D341Med (cell line): Measurements from ENCODE around the gene NDUFAF8.
A peak's percentile ranks its signal among the peaks of the same experiment; 100 is the strongest.

Experiments used
- DNase-seq: peaks from one replicate; pipeline ENCODE4 v3.0.0; 2012; ENCODE audit warnings: low spot score

The NDUFAF8 gene

DNA sequence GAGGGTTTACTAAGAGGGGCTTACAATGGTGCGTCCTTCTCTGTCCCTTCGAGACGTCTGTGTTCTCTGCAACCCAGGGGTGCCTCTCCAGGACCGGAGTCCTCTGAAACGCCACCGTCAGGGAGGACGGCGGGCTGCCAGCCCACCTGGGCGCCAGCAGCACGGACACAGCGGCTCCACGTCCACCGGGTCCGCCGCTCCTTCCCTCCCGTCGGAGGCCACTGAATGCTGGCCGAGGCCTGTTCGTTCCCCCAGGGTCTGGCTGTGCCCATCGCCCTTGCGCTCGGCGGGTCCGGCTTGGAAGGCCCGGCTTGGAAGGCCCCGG is 666 bp upstream of the NDUFAF8 start:
- no peak for DNase-seq

- DNase-seq = no peak
Measured at GRCh38 chr17:81239714-81240555, 817 bp downstream of the NDUFAF8 start.

- no peak for DNase-seq
Measured at GRCh38 chr17:81240761-81241160, 1.6 kb downstream of the NDUFAF8 start.

GRCh38 chr17:81241203-81241602 is 2.1 kb downstream of the NDUFAF8 start:
- no peak for DNase-seq

- peak; percentile 93 for DNase-seq
Measured at GRCh38 chr17:81241648-81242420, 2.7 kb downstream of the NDUFAF8 start.

DNA sequence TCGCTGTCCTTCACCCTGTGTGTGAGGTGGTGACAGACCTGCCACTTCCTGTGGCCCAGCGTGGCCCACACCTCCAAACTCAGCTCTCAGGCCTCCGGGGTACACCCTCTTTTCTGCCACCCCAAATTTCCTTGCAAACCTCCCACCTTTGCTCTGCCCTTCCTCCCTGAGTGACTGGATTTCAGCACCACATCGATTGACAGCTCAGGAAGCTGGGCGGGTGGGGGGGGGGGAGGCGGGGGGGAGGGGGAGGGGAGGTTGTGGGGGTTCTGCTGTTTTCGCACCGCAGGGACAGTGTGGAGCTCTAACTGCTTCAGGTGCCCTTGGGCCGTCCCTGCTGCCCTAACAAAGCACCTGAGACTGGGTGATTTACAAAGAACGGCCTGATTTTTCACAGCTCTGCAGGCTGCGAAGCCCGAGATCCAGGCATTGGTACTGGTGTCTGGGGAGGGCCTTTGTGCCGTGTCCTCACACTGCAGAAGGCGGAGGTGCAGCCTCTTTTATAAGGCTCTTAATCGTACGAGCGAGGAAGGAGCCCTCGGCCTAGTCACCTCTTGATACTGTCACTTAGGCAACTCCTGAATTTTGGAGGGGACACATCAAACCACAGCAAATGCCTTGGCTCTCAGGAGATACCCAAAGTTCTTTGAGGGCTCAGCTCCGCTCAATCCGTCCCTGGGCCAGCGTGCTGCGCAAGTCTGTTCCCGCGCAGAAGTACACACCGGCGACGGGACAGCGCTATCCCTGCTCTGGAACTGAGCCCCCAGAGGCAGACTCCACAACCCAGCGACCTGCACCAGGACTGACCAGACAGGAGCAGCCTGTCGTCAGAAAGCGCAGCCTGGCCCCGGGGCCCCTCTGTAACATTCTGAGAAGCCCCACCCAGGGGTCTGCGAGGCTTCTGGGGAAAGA is 3.6 kb downstream of the NDUFAF8 start:
- DNase-seq = no peak

- no peak for DNase-seq
Measured at GRCh38 chr17:81243333-81243664, 4.2 kb downstream of the NDUFAF8 start.

GRCh38 chr17:81244358-81245023 is 5.4 kb downstream of the NDUFAF8 start:
- no peak for DNase-seq

DNA sequence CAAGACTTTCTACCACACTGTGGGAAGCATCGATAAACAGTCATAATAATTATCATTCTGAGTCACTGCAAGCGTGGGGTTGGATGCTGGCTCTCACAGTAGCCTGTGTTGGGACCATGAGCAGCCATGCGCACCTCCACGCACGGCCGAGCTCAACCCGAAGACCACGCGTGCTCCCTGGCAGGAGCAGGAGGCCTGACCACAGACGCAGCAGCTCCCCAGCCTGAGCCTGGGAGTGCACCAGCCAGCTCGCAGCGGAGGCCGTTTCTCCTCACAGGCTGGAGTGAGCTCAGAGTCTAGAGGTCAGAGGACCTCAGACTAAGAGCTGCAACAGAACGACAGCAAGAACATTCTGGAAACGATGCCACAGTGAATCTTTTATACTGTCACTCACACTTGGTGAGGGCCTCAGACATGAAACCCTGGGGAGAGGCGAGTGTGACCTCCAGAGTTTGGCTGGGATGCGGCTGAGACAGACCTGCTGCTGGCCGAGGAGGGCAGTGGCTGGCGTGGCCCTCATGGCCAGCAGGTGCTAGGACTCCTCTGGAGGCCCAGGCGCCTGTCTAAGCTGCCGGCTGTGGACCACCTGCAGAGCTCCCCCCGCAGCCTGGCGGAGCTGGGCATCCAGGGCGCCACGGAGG is 6.0 kb downstream of the NDUFAF8 start:
- DNase-seq = no peak

GRCh38 chr17:81245665-81246342 is 6.7 kb downstream of the NDUFAF8 start:
- DNase-seq = no peak

GRCh38 chr17:81246343-81246670 is 7.2 kb downstream of the NDUFAF8 start:
- no peak for DNase-seq

- DNase-seq = no peak
Measured at GRCh38 chr17:81246679-81247338, 7.7 kb downstream of the NDUFAF8 start.

GRCh38 chr17:81247339-81247990 is 8.3 kb downstream of the NDUFAF8 start:
- no peak for DNase-seq

DNA sequence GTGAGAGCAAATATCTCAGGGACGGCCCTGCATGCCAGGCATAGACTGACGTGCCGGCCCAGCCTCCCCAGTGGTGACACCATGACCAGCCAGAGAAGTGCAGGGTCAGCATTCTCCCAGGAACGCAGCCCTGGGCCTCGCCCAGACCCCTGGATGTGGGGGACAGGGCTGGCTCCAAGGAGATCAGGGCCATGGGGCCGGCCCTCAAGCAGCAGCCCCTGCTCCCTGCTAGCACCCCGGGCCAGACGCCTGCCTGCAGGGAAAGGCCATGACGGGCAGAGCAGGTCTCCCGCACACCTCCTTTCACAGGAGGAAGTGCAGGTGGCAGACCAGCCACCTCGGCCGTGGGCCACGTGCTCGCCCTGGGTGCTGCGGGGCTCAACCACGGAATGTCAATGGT is 9.5 kb downstream of the NDUFAF8 start:
- DNase-seq = no peak

DNA sequence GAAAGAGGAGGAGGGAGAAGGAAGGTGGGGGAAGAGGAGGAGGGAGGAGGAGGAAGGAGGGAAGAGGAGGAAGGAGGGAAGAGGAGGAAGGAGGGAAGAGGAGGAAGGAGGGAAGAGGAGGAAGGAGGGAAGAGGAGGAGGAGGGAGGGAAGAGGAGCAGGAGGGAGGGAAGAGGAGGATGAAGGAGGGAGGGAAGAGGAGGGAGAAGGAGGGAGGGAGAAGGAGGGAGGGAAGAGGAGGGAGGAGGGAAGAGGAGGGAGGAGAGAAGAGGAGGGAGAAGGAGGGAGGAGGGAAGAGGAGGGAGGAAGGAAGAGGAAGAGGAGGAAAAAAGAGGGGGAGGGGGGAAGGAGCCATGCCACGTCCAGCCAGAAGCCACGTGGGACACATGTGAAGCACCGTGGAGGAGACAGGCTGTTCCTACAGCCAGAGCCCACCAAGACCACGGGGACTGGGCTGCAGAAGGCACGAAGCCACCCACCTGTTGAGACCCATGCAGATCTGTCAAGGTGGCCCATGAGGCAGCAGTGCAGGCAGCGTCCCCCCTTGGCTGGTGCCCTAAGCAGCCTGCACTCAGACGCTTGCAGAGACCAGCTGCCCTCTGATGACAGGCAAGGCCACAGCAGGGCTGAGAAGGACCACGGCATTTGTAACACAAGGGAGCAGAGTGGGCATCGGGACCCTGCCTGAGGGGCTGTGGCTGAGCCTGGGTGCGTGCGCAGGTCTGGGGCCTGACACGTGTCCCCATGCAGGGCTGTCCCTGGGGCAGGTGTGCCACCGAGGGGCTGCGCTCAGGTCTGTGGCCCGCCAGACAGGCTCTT is 10.3 kb downstream of the NDUFAF8 start:
- DNase-seq = no peak

- no peak for DNase-seq
Measured at GRCh38 chr17:81250286-81251093, 11.4 kb downstream of the NDUFAF8 start.

- DNase-seq = no peak
Measured at GRCh38 chr17:81251094-81251708, 12.1 kb downstream of the NDUFAF8 start.
